Measurements from ENCODE around the gene FGR.

Gene FGR

GRCh38 chr1:27564710-27565649 is 70.0 kb downstream of the FGR start:
- no peak for DNase-seq

- DNase-seq: peak; percentile 27
Measured at GRCh38 chr1:27563591-27564471, 71.2 kb downstream of the FGR start.

- no peak for DNase-seq
Measured at GRCh38 chr1:27563341-27563590, 71.7 kb downstream of the FGR start.

- DNase-seq: no peak
Measured at GRCh38 chr1:27562534-27563340, 72.2 kb downstream of the FGR start.

Measured in CD4-positive, alpha-beta T cell treated with Interleukin-15 for 1 hour (primary cell).